HEK293 (cell line): Measurements from ENCODE around the gene GPR17.

Experiments
- CTCF ChIA-PET: fragments of 350-600 bp; formaldehyde crosslinking; extraction: SDS; loops from one replicate; lab custom pipeline; 2021; ENCODE audit warnings: antibody characterized with exemption; lab: Yijun Ruan, JAX
- POLR2A ChIA-PET: fragments of 300-600 bp; formaldehyde crosslinking; extraction: SDS; loops from one replicate; lab custom pipeline; 2020; ENCODE audit warnings: antibody characterized with exemption, inconsistent platforms; lab: Yijun Ruan, JAX
- H3K27ac ChIP-seq: fragments of 200-500 bp; sonication (Bioruptor generic); 2 replicates; pipeline ENCODE4 v1.5.1; 2014; ENCODE audit warnings: low read depth, low read length, control low read depth, inconsistent platforms; ENCODE audit errors: extremely low read depth
- H3K36me3 ChIP-seq, 2 experiments: fragments of 200-500 bp in 1 of 2; sonication (Bioruptor generic) in 1 of 2; 1 replicate in 1 of 2; 2 replicates in 1 of 2; pipeline ENCODE4 v1.5.1; 2014 to 2017; ENCODE audit warnings: inconsistent platforms in 2 of 2, low read length in 2 of 2; ENCODE audit not compliant: control insufficient read depth in 2 of 2, insufficient read depth in 1 of 2
- H3K4me1 ChIP-seq: fragments of 200-500 bp; sonication (Bioruptor generic); 2 replicates; pipeline ENCODE4 v1.5.1; 2014; ENCODE audit warnings: mild to moderate bottlenecking, low read length, inconsistent platforms; ENCODE audit not compliant: control insufficient read depth, insufficient read depth
- H3K4me3 ChIP-seq: 2 replicates; pipeline ENCODE4 v1.5.1; 2011; ENCODE audit warnings: low read depth, mild to moderate bottlenecking, control low read depth, low read length, moderate library complexity
- H3K9me3 ChIP-seq: fragments of 200-500 bp; sonication (Bioruptor generic); 2 replicates; pipeline ENCODE4 v1.5.1; 2014; ENCODE audit warnings: low read depth, low read length, inconsistent platforms; ENCODE audit not compliant: control insufficient read depth, insufficient read depth
- GLI2 ChIP-seq: fragments of 450-650 bp; formaldehyde crosslinking; IDR thresholded peaks from 2 replicates; pipeline ENCODE4; 2017; ENCODE audit warnings: missing biosample characterization, missing genetic modification characterization, low read depth, borderline replicate concordance
- GLIS2 ChIP-seq: fragments of 450-650 bp; formaldehyde crosslinking; IDR thresholded peaks from 2 replicates; pipeline ENCODE4 v1.5.1; 2016; ENCODE audit warnings: missing biosample characterization, missing genetic modification characterization
- HOXD13 ChIP-seq: sonication (generic); formaldehyde crosslinking; IDR thresholded peaks from 2 replicates; pipeline ENCODE4 v1.8.0; 2022; ENCODE audit warnings: missing genetic modification reagents, borderline replicate concordance
- SETDB1 ChIP-seq: IDR thresholded peaks from one replicate; pipeline ENCODE4 v1.6.1; 2017; ENCODE audit warnings: mild to moderate bottlenecking, low read length, moderate library complexity, mixed read lengths; ENCODE audit not compliant: insufficient read length
- SP2 ChIP-seq: fragments of 450-650 bp; formaldehyde crosslinking; IDR thresholded peaks from 2 replicates; pipeline ENCODE4 v1.5.1; 2016; ENCODE audit warnings: missing biosample characterization, missing genetic modification characterization
- TRIM28 ChIP-seq: IDR thresholded peaks from 2 replicates; pipeline ENCODE4 v1.6.1; 2011; ENCODE audit warnings: low read length, control low read depth, borderline replicate concordance
- ZNF274 ChIP-seq, 2 experiments: fragments of 200-500 bp in 1 of 2; fragments of 450-650 bp in 1 of 2; sonication (Bioruptor generic) in 1 of 2; formaldehyde crosslinking in 1 of 2; IDR thresholded peaks; 2 replicates each; pipeline versions ENCODE4 v1.5.1 to v1.6.1; 2014 to 2016; ENCODE audit warnings: borderline replicate concordance in 1 of 2, inconsistent platforms in 1 of 2, low read length in 1 of 2, missing biosample characterization in 1 of 2, missing genetic modification characterization in 1 of 2
- ZNF398 ChIP-seq: fragments of 450-650 bp; formaldehyde crosslinking; IDR thresholded peaks from 2 replicates; pipeline ENCODE4 v1.5.1; 2017; ENCODE audit warnings: missing biosample characterization, missing genetic modification characterization
- ZNF433 ChIP-seq: fragments of 450-650 bp; formaldehyde crosslinking; IDR thresholded peaks from 2 replicates; pipeline ENCODE4 v1.5.1; 2016; ENCODE audit warnings: missing biosample characterization, missing genetic modification characterization, low read depth
- ZNF501 ChIP-seq: fragments of 450-650 bp; formaldehyde crosslinking; IDR thresholded peaks from 2 replicates; pipeline ENCODE4 v1.5.1; 2016; ENCODE audit warnings: missing biosample characterization, missing genetic modification characterization
- ZNF610 ChIP-seq: fragments of 450-650 bp; formaldehyde crosslinking; IDR thresholded peaks from 2 replicates; pipeline ENCODE4 v1.5.1; 2016; ENCODE audit warnings: missing biosample characterization, missing genetic modification characterization, borderline replicate concordance
- ZNF623 ChIP-seq: fragments of 450-650 bp; formaldehyde crosslinking; IDR thresholded peaks from 2 replicates; pipeline ENCODE4 v1.5.1; 2016; ENCODE audit warnings: missing biosample characterization, missing genetic modification characterization
- ZNF629 ChIP-seq: fragments of 450-650 bp; formaldehyde crosslinking; IDR thresholded peaks from 2 replicates; pipeline ENCODE4 v1.5.1; 2017; ENCODE audit warnings: missing biosample characterization, missing genetic modification characterization
- ZNF660 ChIP-seq: fragments of 450-650 bp; IDR thresholded peaks from 2 replicates; pipeline ENCODE4 v1.5.1; 2018; ENCODE audit warnings: missing biosample characterization, mild to moderate bottlenecking, missing genetic modification characterization
- ZNF692 ChIP-seq: fragments of 450-650 bp; formaldehyde crosslinking; IDR thresholded peaks from 2 replicates; pipeline ENCODE4 v1.5.1; 2016; ENCODE audit warnings: missing biosample characterization, missing genetic modification characterization
- ZNF837 ChIP-seq: fragments of 450-650 bp; formaldehyde crosslinking; IDR thresholded peaks from 2 replicates; pipeline ENCODE4 v1.5.1; 2016; ENCODE audit warnings: missing biosample characterization, missing genetic modification characterization
- ZSCAN23 ChIP-seq: fragments of 450-650 bp; formaldehyde crosslinking; IDR thresholded peaks from 2 replicates; pipeline ENCODE4 v1.5.1; 2016; ENCODE audit warnings: missing biosample characterization, missing genetic modification characterization
- TF ChIP-seq, protein P1 (sequence below): fragments of 450-650 bp; formaldehyde crosslinking; IDR thresholded peaks from 2 replicates; pipeline ENCODE4 v1.5.1; 2017; ENCODE audit warnings: missing biosample characterization, missing genetic modification characterization
- TF ChIP-seq, protein P2 (sequence below): fragments of 450-650 bp; formaldehyde crosslinking; IDR thresholded peaks from 2 replicates; pipeline ENCODE4 v1.5.1; 2016; ENCODE audit warnings: missing biosample characterization, missing genetic modification characterization
- TF ChIP-seq, protein P3 (sequence below): fragments of 450-650 bp; formaldehyde crosslinking; conservative IDR thresholded peaks from 2 replicates; pipeline ENCODE4 v1.5.1; 2016; ENCODE audit warnings: low read depth, missing biosample characterization, missing genetic modification characterization

Gene GPR17

GRCh38 chr2:127660291-127660578 lies 14.3 kb downstream of the GPR17 start (continued):
- TF ChIP-seq, protein P1, sequence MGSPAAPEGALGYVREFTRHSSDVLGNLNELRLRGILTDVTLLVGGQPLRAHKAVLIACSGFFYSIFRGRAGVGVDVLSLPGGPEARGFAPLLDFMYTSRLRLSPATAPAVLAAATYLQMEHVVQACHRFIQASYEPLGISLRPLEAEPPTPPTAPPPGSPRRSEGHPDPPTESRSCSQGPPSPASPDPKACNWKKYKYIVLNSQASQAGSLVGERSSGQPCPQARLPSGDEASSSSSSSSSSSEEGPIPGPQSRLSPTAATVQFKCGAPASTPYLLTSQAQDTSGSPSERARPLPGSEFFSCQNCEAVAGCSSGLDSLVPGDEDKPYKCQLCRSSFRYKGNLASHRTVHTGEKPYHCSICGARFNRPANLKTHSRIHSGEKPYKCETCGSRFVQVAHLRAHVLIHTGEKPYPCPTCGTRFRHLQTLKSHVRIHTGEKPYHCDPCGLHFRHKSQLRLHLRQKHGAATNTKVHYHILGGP (tag by site-specific recombination) = no peak
- TF ChIP-seq ZNF274 (IDR thresholded peaks at IDR 0.05; ENCODE audit: low read length) = no peak
- TF ChIP-seq ZNF274 (tag by site-specific recombination; IDR thresholded peaks at IDR 0.05; ENCODE audit: borderline replicate concordance) = no peak
- no peak for TF ChIP-seq ZSCAN23 (tag by site-specific recombination)
- TF ChIP-seq ZNF692 = no peak
- no peak for TF ChIP-seq ZNF660 (tag by site-specific recombination)
- TF ChIP-seq ZNF433 (tag by site-specific recombination) = no peak

DNA sequence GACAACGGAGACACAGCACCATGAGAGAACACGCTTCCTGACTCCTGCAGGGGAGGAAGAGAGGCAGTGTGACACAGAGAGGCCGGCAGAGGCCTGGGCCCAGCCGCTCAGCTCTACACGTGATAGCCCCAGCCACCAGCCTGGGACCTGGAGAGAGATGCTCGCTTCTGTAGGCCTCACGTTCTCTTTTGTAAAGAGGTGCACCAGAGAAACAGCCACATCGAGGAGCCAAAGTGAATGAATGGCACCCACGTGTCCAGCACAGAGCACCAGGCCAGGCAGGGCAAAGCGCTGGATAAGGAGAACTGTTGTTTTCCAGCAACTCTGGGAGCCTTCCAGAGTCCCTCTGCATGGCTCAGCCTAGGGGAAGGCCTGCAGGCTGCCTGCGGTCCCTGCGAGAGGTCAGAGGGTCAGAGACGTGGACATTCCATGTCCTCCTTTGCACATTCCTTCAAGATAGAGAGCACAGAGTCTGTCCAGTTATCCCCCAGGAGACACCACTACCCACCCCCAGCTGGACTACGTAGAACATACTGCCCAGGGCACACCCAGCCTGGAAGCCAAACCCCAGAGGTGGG lies 15.2 kb downstream of the GPR17 start:
- H3K9me3 ChIP-seq = no peaks in the 10 kb centered on the region
- ChIA-PET POLR2A (no interaction called here), CTCF (interaction anchor here (1.5 kb wide), 1 partner anchor 11 kb away, joined by 4 read pairs; no protein-coding TSS in a partner anchor)
- no peaks in the 10 kb centered on the region for H3K4me1 ChIP-seq
- no peak overlapping the region for H3K27ac ChIP-seq
- H3K4me3 ChIP-seq = no peak overlapping the region
- TF ChIP-seq ZNF501 (tag by site-specific recombination) = no peak
- TF ChIP-seq HOXD13 (CRISPR knock-in tag) = no peak
- H3K36me3 ChIP-seq = no peaks in the 10 kb centered on the region

DNA sequence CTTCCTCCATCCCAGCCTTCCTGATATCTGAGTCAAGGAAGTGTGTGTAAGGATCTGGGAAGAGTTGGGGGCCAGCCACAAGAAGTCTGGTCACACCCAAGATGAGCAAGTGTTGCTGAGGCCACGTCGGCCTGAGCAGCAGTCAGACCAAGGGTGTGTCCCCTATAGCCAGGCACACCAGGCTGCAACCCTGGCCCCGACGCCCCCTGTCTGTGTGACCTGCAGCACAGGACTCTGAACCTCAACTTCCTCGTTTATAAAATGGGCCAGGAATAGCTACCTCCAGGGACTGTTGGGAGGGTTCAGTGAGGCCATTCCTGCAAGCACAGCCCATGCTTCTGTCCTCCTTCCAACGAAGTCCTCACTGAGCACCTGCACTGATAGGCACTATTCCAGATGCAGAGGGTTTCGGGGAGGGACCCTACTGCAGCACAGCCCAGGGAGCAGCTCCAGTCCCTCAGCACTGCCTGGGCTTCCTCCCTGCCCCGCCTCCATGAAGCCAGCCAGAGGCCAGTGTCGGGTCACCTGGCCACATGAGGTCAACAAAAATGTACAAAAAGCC lies 16.1 kb downstream of the GPR17 start:
- CTCF ChIA-PET = interaction anchor here (1.5 to 2.3 kb wide), 2 partner anchors 12 to 71 kb away, joined by 4 to 8 read pairs; no protein-coding TSS in a partner anchor
- Histone ChIP-seq H3K9me3 (no peaks in the 10 kb centered on the region), H3K27ac (no peak overlapping the region), H3K36me3 (no peaks in the 10 kb centered on the region), H3K4me1 (no peaks in the 10 kb centered on the region), H3K4me3 (no peak overlapping the region)
- POLR2A ChIA-PET = no interaction called here
- no peak for TF ChIP-seq ZNF837 (tag by site-specific recombination)
- TF ChIP-seq ZNF398 = no peak
- TF ChIP-seq, protein P2, sequence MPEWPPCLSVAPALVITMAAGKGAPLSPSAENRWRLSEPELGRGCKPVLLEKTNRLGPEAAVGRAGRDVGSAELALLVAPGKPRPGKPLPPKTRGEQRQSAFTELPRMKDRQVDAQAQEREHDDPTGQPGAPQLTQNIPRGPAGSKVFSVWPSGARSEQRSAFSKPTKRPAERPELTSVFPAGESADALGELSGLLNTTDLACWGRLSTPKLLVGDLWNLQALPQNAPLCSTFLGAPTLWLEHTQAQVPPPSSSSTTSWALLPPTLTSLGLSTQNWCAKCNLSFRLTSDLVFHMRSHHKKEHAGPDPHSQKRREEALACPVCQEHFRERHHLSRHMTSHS (tag by site-specific recombination) = no peak
- no peak for TF ChIP-seq TRIM28
- no peak for TF ChIP-seq GLI2 (tag by site-specific recombination)
- TF ChIP-seq SETDB1 = no peak
- no peak for TF ChIP-seq SP2 (tag by site-specific recombination)
- no peak for TF ChIP-seq GLIS2 (tag by site-specific recombination)
- TF ChIP-seq, protein P3, sequence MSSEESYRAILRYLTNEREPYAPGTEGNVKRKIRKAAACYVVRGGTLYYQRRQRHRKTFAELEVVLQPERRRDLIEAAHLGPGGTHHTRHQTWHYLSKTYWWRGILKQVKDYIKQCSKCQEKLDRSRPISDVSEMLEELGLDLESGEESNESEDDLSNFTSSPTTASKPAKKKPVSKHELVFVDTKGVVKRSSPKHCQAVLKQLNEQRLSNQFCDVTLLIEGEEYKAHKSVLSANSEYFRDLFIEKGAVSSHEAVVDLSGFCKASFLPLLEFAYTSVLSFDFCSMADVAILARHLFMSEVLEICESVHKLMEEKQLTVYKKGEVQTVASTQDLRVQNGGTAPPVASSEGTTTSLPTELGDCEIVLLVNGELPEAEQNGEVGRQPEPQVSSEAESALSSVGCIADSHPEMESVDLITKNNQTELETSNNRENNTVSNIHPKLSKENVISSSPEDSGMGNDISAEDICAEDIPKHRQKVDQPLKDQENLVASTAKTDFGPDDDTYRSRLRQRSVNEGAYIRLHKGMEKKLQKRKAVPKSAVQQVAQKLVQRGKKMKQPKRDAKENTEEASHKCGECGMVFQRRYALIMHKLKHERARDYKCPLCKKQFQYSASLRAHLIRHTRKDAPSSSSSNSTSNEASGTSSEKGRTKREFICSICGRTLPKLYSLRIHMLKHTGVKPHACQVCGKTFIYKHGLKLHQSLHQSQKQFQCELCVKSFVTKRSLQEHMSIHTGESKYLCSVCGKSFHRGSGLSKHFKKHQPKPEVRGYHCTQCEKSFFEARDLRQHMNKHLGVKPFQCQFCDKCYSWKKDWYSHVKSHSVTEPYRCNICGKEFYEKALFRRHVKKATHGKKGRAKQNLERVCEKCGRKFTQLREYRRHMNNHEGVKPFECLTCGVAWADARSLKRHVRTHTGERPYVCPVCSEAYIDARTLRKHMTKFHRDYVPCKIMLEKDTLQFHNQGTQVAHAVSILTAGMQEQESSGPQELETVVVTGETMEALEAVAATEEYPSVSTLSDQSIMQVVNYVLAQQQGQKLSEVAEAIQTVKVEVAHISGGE = no peak
- no peak for TF ChIP-seq ZNF629
- TF ChIP-seq ZNF610 (tag by site-specific recombination) = no peak
- TF ChIP-seq ZNF623 (tag by site-specific recombination) = no peak
- TF ChIP-seq, protein P1 (tag by site-specific recombination) = no peak
